Bone marrow (tissue), 2 donors: ENCODE results near the gene ERGIC1.
A peak's percentile ranks its signal among the peaks of the same experiment; 100 is the strongest.

Experiments
- DNase-seq, 2 donors: peaks; one replicate each; lab custom pipeline; 2025; lab: John Stamatoyannopoulos, UW

Gene ERGIC1

GRCh38 chr5:172901788-172902496 lies 67.9 kb downstream of the ERGIC1 start:
- no peak for DNase-seq

- no peak for DNase-seq
Observed at GRCh38 chr5:172902497-172903472, 68.7 kb downstream of the ERGIC1 start.

- no peak for DNase-seq
Observed at GRCh38 chr5:172903790-172904189, 69.7 kb downstream of the ERGIC1 start.

DNA sequence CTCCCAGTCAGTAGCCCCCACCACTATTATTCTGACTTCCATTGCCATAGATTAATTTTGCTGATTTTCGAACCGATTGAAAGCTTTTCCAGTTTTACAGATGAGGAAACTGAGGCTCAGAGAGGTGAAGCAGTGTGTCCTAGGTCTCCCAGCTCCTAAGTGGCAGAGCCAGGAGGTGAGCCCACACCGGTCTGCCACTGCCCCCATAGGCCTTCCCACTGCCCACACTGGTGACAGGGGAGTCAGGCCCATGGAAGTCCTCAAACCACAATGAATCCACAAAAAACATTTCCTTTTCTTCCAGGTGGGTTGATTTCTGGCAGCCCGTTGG lies 70.2 kb downstream of the ERGIC1 start:
- DNase-seq = no peak

GRCh38 chr5:172904643-172905345 lies 70.7 kb downstream of the ERGIC1 start:
- DNase-seq = no peak

DNA sequence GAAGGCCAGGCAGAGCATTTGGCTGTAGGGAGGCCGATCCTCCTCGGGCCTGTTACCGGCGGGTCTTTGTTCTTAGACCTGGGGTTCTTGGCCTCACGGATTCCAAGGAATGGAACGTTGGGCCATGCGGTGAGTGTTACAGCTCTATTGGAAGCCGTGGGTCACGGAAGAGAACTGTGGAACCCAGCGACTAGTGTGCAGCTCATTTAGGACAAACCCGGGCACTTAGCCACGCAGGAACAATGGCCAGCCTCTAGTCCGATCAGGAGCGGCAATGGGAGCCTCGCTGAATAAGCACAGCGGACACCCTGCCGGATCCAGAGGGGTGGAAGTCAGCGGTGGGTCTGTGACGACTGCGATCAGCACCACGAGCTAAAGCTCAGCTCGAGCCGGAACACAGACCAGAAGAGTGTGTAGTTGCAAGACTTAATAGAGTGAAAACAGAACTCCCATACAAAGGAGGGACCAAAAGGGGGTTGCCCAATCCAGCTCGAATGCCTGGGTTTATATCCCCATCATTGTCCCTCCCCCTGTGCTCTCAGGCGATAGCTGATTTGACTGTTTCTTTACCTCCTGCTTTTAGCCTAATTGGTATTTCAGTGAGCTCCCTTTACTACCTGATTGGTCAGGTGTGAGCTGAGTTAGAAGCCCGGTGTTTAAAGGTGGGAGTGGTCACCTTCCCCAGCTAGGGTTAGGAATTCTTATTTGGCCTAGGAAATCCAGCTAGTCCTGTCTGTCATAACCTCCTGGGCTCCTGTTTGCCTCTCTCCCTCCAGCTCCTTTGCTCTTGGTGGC lies 71.5 kb downstream of the ERGIC1 start:
- DNase-seq = no peak

GRCh38 chr5:172906436-172906835 lies 72.4 kb downstream of the ERGIC1 start:
- DNase-seq = no peak

DNA sequence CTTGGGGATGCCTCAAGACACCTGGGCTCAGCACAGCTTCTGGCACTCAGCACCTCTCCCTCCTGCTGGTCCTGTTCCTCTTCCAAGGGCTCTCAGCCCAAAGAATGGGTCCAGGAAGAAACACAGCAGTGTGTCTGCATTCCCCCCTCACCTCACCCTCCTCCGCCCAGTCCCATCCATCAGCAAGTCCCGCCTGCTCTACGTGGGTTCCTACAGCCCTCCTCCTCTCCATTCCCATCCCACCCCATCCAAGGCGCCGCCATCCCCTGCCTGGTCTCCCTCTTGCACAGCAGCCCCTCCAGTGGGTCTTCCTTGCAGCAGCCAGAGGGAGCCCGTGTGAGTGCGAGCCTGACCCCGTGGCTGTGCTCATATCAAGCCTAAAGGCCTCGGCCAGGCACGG lies 72.8 kb downstream of the ERGIC1 start:
- no peak for DNase-seq

- DNase-seq = no peak
Observed at GRCh38 chr5:172907657-172908056, 73.6 kb downstream of the ERGIC1 start.

DNA sequence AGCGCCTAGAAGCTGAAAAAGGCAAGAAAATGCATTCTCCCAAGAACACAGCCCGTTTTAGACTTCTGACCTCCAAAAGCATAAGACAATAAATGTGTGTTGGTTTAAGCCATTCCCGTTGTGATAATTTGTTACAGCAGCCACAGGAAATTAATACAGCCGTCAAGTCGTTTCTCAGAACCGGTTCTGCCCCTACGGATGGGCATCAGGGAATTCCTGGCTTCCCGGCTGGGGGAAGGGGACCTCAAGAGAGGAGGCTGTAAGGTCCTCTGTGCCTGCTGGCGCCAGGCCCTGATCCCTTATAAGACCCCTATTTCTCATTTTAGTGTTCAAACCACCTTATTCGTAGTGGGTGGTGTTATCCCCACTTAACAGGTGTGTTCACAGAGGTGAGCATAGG lies 74.6 kb downstream of the ERGIC1 start:
- no peak for DNase-seq

DNA sequence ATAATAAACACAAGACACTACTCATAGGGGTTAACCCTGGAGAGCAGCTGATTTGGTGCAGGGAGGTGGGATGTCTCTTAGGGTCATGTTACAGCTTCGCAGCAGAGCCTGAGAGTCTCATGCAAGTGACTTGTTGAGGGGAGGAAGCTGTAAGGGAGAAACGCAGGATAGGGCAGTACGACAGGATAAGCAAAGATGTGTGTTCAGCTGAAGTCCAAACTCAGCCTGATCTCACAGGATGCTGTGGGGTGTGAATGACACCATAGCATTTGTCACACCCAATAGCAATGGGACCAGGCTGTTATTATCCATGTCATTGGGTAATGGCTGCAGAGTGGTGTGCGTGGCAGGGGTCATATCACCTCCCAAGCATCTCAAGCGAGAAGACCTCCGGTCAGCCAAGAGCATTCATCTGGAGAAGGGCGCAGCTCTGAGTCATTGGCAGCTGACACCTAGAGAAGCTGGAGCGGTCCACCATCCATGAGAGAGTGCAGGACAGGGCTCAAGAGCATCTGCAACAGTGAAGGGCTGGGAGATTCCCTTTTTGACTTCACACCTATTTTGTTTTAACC lies 76.0 kb downstream of the ERGIC1 start:
- DNase-seq = no peak

- peak in 1 of 2 donors; percentile 35 for DNase-seq
Observed at GRCh38 chr5:172910828-172911627, 77.0 kb downstream of the ERGIC1 start.

- DNase-seq = no peak
Observed at GRCh38 chr5:172911628-172911880, 77.5 kb downstream of the ERGIC1 start.

GRCh38 chr5:172911976-172912375 lies 77.9 kb downstream of the ERGIC1 start:
- no peak for DNase-seq

- DNase-seq = no peak
Observed at GRCh38 chr5:172913117-172913850, 79.2 kb downstream of the ERGIC1 start.

- no peak for DNase-seq
Observed at GRCh38 chr5:172915514-172915913, 81.5 kb downstream of the ERGIC1 start.

DNA sequence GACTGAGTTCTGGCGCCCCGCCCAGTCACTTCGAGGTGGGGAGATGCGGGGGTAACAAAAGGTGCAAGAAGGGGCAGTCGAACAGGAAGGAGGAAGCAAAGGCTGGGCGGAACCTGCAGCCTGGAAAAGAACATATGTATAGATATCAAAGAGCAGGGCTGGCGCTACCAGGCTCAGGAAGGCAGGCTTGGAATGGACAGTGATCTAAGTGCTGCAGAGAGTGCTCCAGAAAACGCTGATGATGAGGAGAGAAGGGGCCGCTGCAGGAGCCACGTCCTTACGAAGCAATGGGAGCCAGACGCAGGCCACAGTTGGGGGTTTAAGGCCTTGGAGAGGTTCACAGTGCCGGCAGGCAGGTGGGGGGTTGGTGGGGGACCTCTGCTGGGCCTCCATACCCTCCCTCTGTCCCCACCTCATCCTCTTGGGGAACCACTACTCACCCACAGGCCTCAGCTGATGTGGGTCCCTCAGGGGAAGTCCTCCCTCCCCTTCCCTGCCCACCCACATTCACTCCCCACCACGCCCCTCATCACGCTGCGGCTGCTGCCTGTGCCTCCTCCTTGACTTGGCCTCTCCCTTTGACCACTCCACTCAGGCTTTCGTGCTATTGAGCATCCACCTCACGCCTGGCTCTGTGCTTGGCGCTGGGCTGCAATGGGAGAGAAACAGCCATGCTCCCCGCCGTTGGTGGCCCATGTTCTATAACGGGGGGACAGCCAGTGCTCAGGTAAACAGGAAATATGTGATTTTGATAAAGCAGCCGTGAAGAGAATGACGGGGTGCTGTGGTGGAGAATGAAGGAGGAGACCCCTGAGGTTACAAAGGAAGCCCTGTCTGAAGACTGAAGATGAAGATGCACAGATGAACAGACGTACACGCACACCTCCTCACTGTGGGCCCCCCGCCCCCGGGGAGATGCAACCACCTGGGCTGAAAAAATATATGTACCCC lies 84.6 kb downstream of the ERGIC1 start:
- no peak for DNase-seq

GRCh38 chr5:172919525-172920446 lies 85.7 kb downstream of the ERGIC1 start:
- no peak for DNase-seq
